Measurements from ENCODE around the gene SETX.

The SETX gene

GRCh38 chr9:132233138-132233537, 121.6 kb downstream of the SETX start:
- no peak for DNase-seq (ENCODE audit: low read depth)
- H3K4me3 ChIP-seq (ENCODE audit: low read depth, low read length) = no peak overlapping the region
- TF ChIP-seq CTCF (IDR thresholded peaks at IDR 0.05; ENCODE audit: low read depth, low read length, missing control alignments) = no peak

GRCh38 chr9:132232522-132232921, 122.3 kb downstream of the SETX start:
- H3K4me3 ChIP-seq (ENCODE audit: low read depth, low read length) = no peak overlapping the region
- TF ChIP-seq CTCF (IDR thresholded peaks at IDR 0.05; ENCODE audit: low read depth, low read length, missing control alignments) = no peak
- no peak for DNase-seq (ENCODE audit: low read depth)

- H3K4me3 ChIP-seq (ENCODE audit: low read depth, low read length) = no peak overlapping the region
- no peak for TF ChIP-seq CTCF (IDR thresholded peaks at IDR 0.05; ENCODE audit: low read depth, low read length, missing control alignments)
- no peak for DNase-seq (ENCODE audit: low read depth)
Observed at GRCh38 chr9:132231019-132231701, 123.6 kb downstream of the SETX start.

- TF ChIP-seq CTCF (IDR thresholded peaks at IDR 0.05; ENCODE audit: low read depth, low read length, missing control alignments) = no peak
- DNase-seq (ENCODE audit: low read depth) = no peak
- H3K4me3 ChIP-seq (ENCODE audit: low read depth, low read length) = no peak overlapping the region
Observed at GRCh38 chr9:132230605-132231004, 124.2 kb downstream of the SETX start.

- no peak for TF ChIP-seq CTCF (IDR thresholded peaks at IDR 0.05; ENCODE audit: low read depth, low read length, missing control alignments)
- no peak overlapping the region for H3K4me3 ChIP-seq (ENCODE audit: low read depth, low read length)
- DNase-seq (ENCODE audit: low read depth) = no peak
Observed at GRCh38 chr9:132228062-132228461, 126.7 kb downstream of the SETX start.

GRCh38 chr9:132226571-132227430, 128.0 kb downstream of the SETX start:
- H3K4me3 ChIP-seq (ENCODE audit: low read depth, low read length) = no peak overlapping the region
- no peak for TF ChIP-seq CTCF (IDR thresholded peaks at IDR 0.05; ENCODE audit: low read depth, low read length, missing control alignments)
- DNase-seq (ENCODE audit: low read depth) = no peak

Measured in GM12864 (cell line).